HG03439 (cell line): ENCODE data around the gene KCNK4.
"Not testable (repeated sequence)": the region's sequence is repeated elsewhere in the genome, so short reads cannot be mapped to it uniquely, and the experiment has no call there.

Source experiments
- ATAC-seq: cut with Tn5 transposase; IDR thresholded peaks from one replicate; pipeline ENCODE4 v1.9.1; 2021; ENCODE audit warnings: mild to moderate bottlenecking, moderate library complexity; ENCODE audit not compliant: unreplicated experiment

Gene KCNK4

GRCh38 chr11:64291262-64291751 lies at the start of gene KCNK4:
KCNK4 (plus strand) TSS chr11:64291302; CDS start chr11:64293019, 1,717 bp downstream.
- ATAC-seq: no peak

GRCh38 chr11:64241491-64242374 lies 49.4 kb upstream of the KCNK4 start:
- ATAC-seq: peak; percentile 13

- no peak for ATAC-seq
Observed at GRCh38 chr11:64243236-64243854, 47.8 kb upstream of the KCNK4 start.

GRCh38 chr11:64244107-64244506 lies 47.0 kb upstream of the KCNK4 start:
- ATAC-seq: no peak

- no peak for ATAC-seq
Observed at GRCh38 chr11:64244966-64245365, 46.1 kb upstream of the KCNK4 start.

- no peak for ATAC-seq
Observed at GRCh38 chr11:64245401-64245796, 45.7 kb upstream of the KCNK4 start.

- ATAC-seq: no peak
Observed at GRCh38 chr11:64245797-64246620, 45.1 kb upstream of the KCNK4 start.

GRCh38 chr11:64246621-64246870 lies 44.6 kb upstream of the KCNK4 start:
- not testable (repeated sequence) for ATAC-seq

- no peak for ATAC-seq
Observed at GRCh38 chr11:64246871-64247728, 44.0 kb upstream of the KCNK4 start, which contains the start of gene PPP1R14B. PPP1R14B (minus strand) TSS chr11:64246943; CDS start chr11:64246673, 270 bp downstream.

GRCh38 chr11:64247729-64248531 lies 43.2 kb upstream of the KCNK4 start:
- ATAC-seq: no peak

GRCh38 chr11:64248578-64248977 lies 42.5 kb upstream of the KCNK4 start:
- no peak for ATAC-seq

- no peak for ATAC-seq
Observed at GRCh38 chr11:64249038-64249437, 42.1 kb upstream of the KCNK4 start.

GRCh38 chr11:64249563-64250414 lies 41.3 kb upstream of the KCNK4 start:
- ATAC-seq: no peak

- no peak for ATAC-seq
Observed at GRCh38 chr11:64250415-64251015, 40.6 kb upstream of the KCNK4 start.

GRCh38 chr11:64251016-64251752 lies 39.9 kb upstream of the KCNK4 start, which contains the start of gene PLCB3:
PLCB3 (plus strand) TSS chr11:64251530; CDS start chr11:64251650, 120 bp downstream.
- ATAC-seq: no peak

GRCh38 chr11:64251753-64252002 lies 39.4 kb upstream of the KCNK4 start:
- ATAC-seq: no peak

- ATAC-seq: no peak
Observed at GRCh38 chr11:64252003-64252872, 38.9 kb upstream of the KCNK4 start.
